AG10803 (cell line): ENCODE data around the gene ZNF860.

Experiments used
- DNase-seq: peaks from one replicate; pipeline ENCODE4 v3.0.0; 2010; ENCODE audit warnings: low read depth
- H3K4me3 ChIP-seq: 2 replicates; pipeline ENCODE4 v1.5.1; 2011; ENCODE audit warnings: mild to moderate bottlenecking, low read length, control low read depth
- CTCF ChIP-seq: conservative IDR thresholded peaks from 2 replicates; pipeline ENCODE4 v1.5.1; 2011; ENCODE audit warnings: mild to moderate bottlenecking, low read length, control low read depth, inconsistent platforms

The ZNF860 gene

GRCh38 chr3:31960793-31961431 is 20.6 kb upstream of the ZNF860 start:
- H3K4me3 ChIP-seq = no peak overlapping the region
- peak; percentile 45 for DNase-seq
- no peak for TF ChIP-seq CTCF

DNA sequence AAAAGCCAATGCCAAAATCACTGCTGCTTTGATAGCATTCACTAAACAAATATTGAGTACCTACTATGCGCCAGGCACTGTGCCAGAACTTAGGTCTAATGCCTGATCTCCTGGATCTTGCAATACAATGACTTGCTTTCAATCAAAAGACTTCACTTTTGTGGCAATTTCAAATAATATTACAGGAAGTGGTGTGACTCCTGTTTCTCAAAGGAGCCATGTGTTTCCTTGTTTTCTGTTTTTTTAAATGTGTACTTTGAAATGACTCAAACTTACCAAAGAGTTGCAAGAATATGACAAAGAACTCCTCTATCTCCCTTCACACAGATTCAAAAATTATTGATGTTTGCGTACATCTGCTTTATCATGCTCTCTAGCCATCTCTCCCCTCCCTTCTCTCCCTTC is 18.7 kb upstream of the ZNF860 start:
- no peak for DNase-seq
- H3K4me3 ChIP-seq = no peak overlapping the region
- no peak for TF ChIP-seq CTCF

- no peak for TF ChIP-seq CTCF
- DNase-seq = no peak
- H3K4me3 ChIP-seq = no peak overlapping the region
Observed at GRCh38 chr3:31966978-31967591, 14.5 kb upstream of the ZNF860 start.

DNA sequence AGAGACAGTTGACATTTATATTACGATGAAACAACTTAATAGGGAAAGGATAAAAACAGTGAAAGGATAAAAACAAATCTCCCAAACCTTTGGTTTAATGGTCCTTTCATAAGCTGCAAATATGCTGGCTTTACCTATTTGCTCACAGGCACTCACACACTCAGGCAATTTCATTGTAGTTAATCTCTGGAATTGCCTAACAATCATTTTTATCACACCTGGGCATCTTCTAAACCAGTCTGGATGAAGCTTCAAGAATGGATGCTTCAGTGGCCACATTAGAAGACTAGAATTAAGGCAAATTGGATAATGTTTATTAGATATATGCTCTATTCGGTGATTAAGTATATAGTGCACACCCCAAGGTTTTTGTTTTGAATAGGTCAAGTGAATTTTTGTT is 14.0 kb upstream of the ZNF860 start:
- H3K4me3 ChIP-seq = no peak overlapping the region
- no peak for TF ChIP-seq CTCF
- no peak for DNase-seq

GRCh38 chr3:31968369-31968926 is 13.1 kb upstream of the ZNF860 start:
- no peak overlapping the region for H3K4me3 ChIP-seq
- DNase-seq = peak; percentile 62
- no peak for TF ChIP-seq CTCF

- no peak for TF ChIP-seq CTCF
- no peak overlapping the region for H3K4me3 ChIP-seq
- DNase-seq = peak; percentile 88
Observed at GRCh38 chr3:31968927-31969418, 12.6 kb upstream of the ZNF860 start.

DNA sequence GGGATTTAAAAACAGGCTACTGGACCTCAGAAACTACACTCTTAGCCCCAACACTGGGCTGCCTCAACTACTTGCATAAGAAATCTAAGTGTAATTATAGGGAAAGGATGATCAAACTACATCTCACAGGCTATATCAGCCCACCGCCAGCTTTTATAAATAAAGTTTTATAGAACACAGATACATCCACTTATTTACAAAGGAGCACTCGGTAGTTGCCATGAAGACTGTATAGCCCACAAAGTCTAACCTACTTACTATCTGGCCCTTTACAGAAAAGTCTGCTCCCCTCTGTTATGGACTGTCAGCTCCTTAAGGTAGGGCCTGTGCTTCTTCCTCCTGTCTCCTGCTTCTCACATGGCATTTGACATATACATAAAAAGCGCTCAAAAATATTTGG is 9.9 kb upstream of the ZNF860 start:
- TF ChIP-seq CTCF = no peak
- H3K4me3 ChIP-seq = no peak overlapping the region
- DNase-seq = no peak
